Measurements from ENCODE around the gene TESK2. TPM values are rescaled to one million over a fixed set of nuclear protein-coding genes. Genes with fewer than 3 reads are reported as not detected.
"Not testable (repeated sequence)": the region's sequence is repeated elsewhere in the genome, so short reads cannot be mapped to it uniquely, and the experiment has no call there.

TESK2 gene
- total and polyA plus RNA-seq, 2 of the 13 experiments (the other 11 are each of a cell fraction or from before 2014, with no cell fraction given), result 5.5 to 9.6 TPM

DNA sequence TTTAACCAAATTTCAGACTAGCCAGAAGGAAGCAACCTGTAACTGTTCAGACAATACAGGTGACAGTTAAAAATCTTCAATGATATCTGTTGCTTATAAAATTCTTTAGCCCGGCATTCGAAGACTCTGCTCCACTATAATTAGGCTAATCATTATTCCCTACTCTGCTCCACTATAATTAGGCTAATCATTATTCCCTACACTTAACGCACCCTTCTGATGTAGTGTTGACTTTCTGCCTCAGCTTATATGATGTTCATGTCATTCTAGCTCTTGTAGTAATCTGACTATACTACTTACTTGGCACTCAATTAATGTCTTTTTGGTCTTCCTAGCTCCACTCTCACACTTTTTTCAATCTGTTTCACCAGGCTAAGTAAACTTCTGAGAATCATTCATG, 13.3 kb downstream of the TESK2 start:
- CTCF ChIA-PET (ENCODE audit: low intra/inter-chr PET ratio, low total read pairs), result no interaction called here
- BruUV-seq (replicated peaks), result no TSS peak

DNA sequence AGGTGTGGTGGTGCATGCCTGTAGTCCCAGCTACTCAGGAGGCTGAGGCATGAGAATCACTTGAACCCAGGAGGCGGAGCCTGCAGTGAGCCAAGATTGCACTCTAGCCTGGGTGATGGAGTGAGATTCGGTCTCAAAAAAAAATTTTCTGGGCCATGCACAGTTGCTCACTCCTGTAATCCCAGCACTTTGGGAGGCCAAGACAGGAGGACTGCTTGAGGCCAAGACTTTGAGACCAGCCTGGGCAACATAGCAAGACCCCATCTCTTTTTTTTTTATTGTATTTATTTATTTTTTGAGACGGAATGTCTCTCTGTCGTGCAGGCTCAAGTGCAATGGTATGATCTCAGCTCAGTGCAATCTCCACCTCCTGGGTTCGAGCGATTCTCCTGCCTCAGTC, 16.8 kb downstream of the TESK2 start:
- 96% methylated on average over 6 of the region's 6 CpGs for WGBS (ENCODE audit: low lambda C conversion rate)
- POLR2A ChIA-PET; H3K9ac ChIP-seq (ENCODE audit: insufficient read depth, low read depth, low read length); H3K4me1 ChIP-seq (ENCODE audit: insufficient read depth, low read length); H2AFZ ChIP-seq (ENCODE audit: low read length); FAIRE-seq; BruUV-seq (replicated peaks); H3K36me3 ChIP-seq (replicated peaks in 1 of 2; ENCODE audit: control insufficient read depth in 1 of 2, insufficient read depth in 2 of 2, low read length in 2 of 2); H3K79me2 ChIP-seq (ENCODE audit: insufficient read depth, low read length); H4K20me1 ChIP-seq (ENCODE audit: insufficient read depth, low read length); H3K4me3 ChIP-seq (replicated peaks in 1 of 3; ENCODE audit: insufficient read depth in 1 of 3, low read depth in 2 of 3, low read length in 3 of 3); intact Hi-C loops (cut with micrococcal nuclease; ENCODE audit: unreplicated experiment); in situ Hi-C loops (cut with HindIII; ENCODE audit: extremely low pct_ligation_motif_present, low pct_unique_long_range_greater_than_20kb); CTCF ChIA-PET (ENCODE audit: low intra/inter-chr PET ratio, low total read pairs); H3K27me3 ChIP-seq (ENCODE audit: control insufficient read depth in 1 of 2, insufficient read depth in 2 of 2, low read length in 2 of 2); H3K9me3 ChIP-seq (ENCODE audit: low read length); ATAC-seq; H3K27ac ChIP-seq (ENCODE audit: extremely low read length, insufficient read depth, low read length); H3K4me2 ChIP-seq (ENCODE audit: low read depth, low read length); DNase-seq (ENCODE audit: low spot score): not testable (repeated sequence)

More for the DNA sequence above, 13.3 kb downstream of the TESK2 start:
- no peak for TF ChIP-seq XBP1 (CRISPR knock-in tag; IDR thresholded peaks at IDR 0.05)
- no peak for TF ChIP-seq KLF13 (CRISPR knock-in tag; IDR thresholded peaks at IDR 0.05)
- no peak for TF ChIP-seq HOXD1 (CRISPR knock-in tag; IDR thresholded peaks at IDR 0.05)
- no peak for TF ChIP-seq RFX1 (IDR thresholded peaks at IDR 0.05)
- Histone ChIP-seq H4K20me1 (ENCODE audit: insufficient read depth, low read length) (no peaks in the 10 kb centered on the region), H3K9me3 (ENCODE audit: low read length) (no peaks in the 10 kb centered on the region), H2AFZ (ENCODE audit: low read length) (no peak overlapping the region), H3K27me3 (ENCODE audit: control insufficient read depth in 1 of 2, insufficient read depth in 2 of 2, low read length in 2 of 2) (no peaks in the 10 kb centered on the region), H3K9ac (ENCODE audit: insufficient read depth, low read depth, low read length) (no peak overlapping the region), H3K36me3 (replicated peaks in 1 of 2; ENCODE audit: control insufficient read depth in 1 of 2, insufficient read depth in 2 of 2, low read length in 2 of 2) (no peaks in the 10 kb centered on the region; a peak in 1 of 5 replicates), H3K4me3 (replicated peaks in 1 of 3; ENCODE audit: insufficient read depth in 1 of 3, low read depth in 2 of 3, low read length in 3 of 3) (no peak overlapping the region), H3K4me2 (ENCODE audit: low read depth, low read length) (no peak overlapping the region), H3K79me2 (ENCODE audit: insufficient read depth, low read length) (no peaks in the 10 kb centered on the region), H3K27ac (ENCODE audit: extremely low read length, insufficient read depth, low read length) (no peak overlapping the region), H3K4me1 (ENCODE audit: insufficient read depth, low read length) (peaks cover 10% of the 10 kb centered on the region; the same call in 1 of the 2 replicates)
- POLR2A ChIA-PET, result no interaction called here
- in situ Hi-C loops (cut with HindIII; ENCODE audit: extremely low pct_ligation_motif_present, low pct_unique_long_range_greater_than_20kb), result no loop called here
- 97% methylated on average over 3 of the region's 3 CpGs for WGBS (ENCODE audit: low lambda C conversion rate)
- FAIRE-seq, result no peak
- intact Hi-C loops (cut with micrococcal nuclease; ENCODE audit: unreplicated experiment), result no loop called here
- no peak for ATAC-seq
- no peak for DNase-seq (ENCODE audit: low spot score)
